Mucosa of descending colon (tissue), 3 donors: ENCODE data around the gene PSMD1. TPM values are rescaled to one million over a fixed set of nuclear protein-coding genes. Genes with fewer than 3 reads are reported as not detected.

ENCODE experiments used
- ATAC-seq: fragments of 200-7000 bp; cut with Tn5 transposase; one replicate; pipeline ENCODE4 v1.9.1; 2020; ENCODE audit warnings: mild to moderate bottlenecking, moderate library complexity
- DNase-seq, 3 donors: peaks; one replicate each; pipeline ENCODE4 v3.0.0-alpha.2; 2020
- H3K36me3 ChIP-seq: fragments of 200-600 bp; one replicate; pipeline ENCODE4 v1.8.0; 2021; ENCODE audit warnings: low read depth, mild to moderate bottlenecking
- H3K4me1 ChIP-seq: fragments of 200-600 bp; one replicate; pipeline ENCODE4 v1.8.0; 2021; ENCODE audit warnings: low read depth, mild to moderate bottlenecking
- H3K4me3 ChIP-seq: fragments of 200-600 bp; one replicate; pipeline ENCODE4 v1.8.0; 2021; ENCODE audit warnings: mild to moderate bottlenecking
- H3K9me3 ChIP-seq: fragments of 200-600 bp; one replicate; pipeline ENCODE4 v1.8.0; 2021; ENCODE audit warnings: mild to moderate bottlenecking
- intact Hi-C, 2 donors: fragments of 100-400 bp; cut with DNase I in 1 of 2; cut with micrococcal nuclease in 1 of 2; formaldehyde crosslinking; loops; one replicate each; pipeline versions ENCODE4 v1.11.0 to v1.11.1; 2022; cut with DNase I, micrococcal nuclease
- total RNA-seq, 3 donors: library from RNA; stranded (reverse); fragmentation: NEBNext Ultra II Directional in 2 of 3; extraction: Animal tissue kit (Norgen Biotek cat#: 25700) in 2 of 3; gene quantifications; one replicate each; pipeline versions ENCODE4 v1.2.1 to v1.2.4, GENCODE V29; 2021 to 2023
- TF ChIP-seq, protein P1 (sequence below): fragments of 200-600 bp; IDR thresholded peaks from one replicate; pipeline ENCODE4 v1.8.0; 2022; ENCODE audit warnings: antibody characterized with exemption, mild to moderate bottlenecking
- donor health status: DM: no; HTN: no; CAD: no; lungs with moderate emphysema.
- donor health status: DM: no; HTN: no; CAD: no.
- donor health status: DM: no; HTN: yes; CAD: no.

Gene PSMD1
- total RNA-seq, 3 donors from 2014 or later, result 68.1 to 90.4 (median 76.6) TPM

GRCh38 chr2:231163011-231163410, 106.3 kb downstream of the PSMD1 start:
- TF ChIP-seq, protein P1, sequence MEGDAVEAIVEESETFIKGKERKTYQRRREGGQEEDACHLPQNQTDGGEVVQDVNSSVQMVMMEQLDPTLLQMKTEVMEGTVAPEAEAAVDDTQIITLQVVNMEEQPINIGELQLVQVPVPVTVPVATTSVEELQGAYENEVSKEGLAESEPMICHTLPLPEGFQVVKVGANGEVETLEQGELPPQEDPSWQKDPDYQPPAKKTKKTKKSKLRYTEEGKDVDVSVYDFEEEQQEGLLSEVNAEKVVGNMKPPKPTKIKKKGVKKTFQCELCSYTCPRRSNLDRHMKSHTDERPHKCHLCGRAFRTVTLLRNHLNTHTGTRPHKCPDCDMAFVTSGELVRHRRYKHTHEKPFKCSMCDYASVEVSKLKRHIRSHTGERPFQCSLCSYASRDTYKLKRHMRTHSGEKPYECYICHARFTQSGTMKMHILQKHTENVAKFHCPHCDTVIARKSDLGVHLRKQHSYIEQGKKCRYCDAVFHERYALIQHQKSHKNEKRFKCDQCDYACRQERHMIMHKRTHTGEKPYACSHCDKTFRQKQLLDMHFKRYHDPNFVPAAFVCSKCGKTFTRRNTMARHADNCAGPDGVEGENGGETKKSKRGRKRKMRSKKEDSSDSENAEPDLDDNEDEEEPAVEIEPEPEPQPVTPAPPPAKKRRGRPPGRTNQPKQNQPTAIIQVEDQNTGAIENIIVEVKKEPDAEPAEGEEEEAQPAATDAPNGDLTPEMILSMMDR, result no peak
- H3K36me3 ChIP-seq, result no peaks in the 10 kb centered on the region
- DNase-seq, result no peak
- intact Hi-C loops, result no loop called here
- H3K4me1 ChIP-seq, result no peaks in the 10 kb centered on the region
- no peaks in the 10 kb centered on the region for H3K9me3 ChIP-seq
- no peak overlapping the region for H3K4me3 ChIP-seq
- ATAC-seq, result no peak

DNA sequence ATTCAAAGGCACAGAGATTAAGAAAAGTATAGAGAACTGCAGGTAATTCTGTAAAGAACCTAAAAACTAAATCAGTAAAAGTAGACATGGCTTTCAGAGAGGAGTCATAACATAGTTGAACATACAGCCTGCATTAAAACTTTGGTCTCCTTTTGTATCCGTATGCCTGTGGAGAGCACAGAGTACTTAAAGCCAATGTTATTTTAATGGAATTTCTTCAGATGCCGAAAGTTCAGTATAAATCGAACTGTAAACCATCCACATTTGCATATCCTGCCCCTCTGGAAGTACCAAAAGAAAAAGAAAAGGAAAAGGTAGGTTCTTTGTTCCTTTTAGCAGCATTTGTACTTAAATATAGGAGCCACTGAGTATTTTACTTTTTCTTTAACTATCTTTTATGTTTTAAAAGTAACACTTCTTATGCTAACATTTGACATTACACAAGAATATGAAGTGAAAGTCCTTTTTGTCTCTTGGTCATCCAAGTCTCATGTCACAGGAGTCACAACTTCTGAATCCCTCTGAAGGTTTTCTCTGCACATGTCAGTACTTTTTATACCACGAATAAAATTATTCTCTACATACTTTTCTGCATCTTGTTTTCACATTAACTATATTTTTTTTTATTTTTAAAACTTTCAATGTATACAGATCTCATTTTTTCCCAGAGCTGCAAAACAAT, 106.9 kb downstream of the PSMD1 start:
- H3K4me3 ChIP-seq, result no peak overlapping the region
- intact Hi-C loops, result no loop called here
- DNase-seq (no peak), ATAC-seq (no peak)
- TF ChIP-seq, protein P1, result no peak
- H3K4me1 ChIP-seq, result no peaks in the 10 kb centered on the region
- no peaks in the 10 kb centered on the region for H3K36me3 ChIP-seq
- H3K9me3 ChIP-seq, result no peaks in the 10 kb centered on the region

DNA sequence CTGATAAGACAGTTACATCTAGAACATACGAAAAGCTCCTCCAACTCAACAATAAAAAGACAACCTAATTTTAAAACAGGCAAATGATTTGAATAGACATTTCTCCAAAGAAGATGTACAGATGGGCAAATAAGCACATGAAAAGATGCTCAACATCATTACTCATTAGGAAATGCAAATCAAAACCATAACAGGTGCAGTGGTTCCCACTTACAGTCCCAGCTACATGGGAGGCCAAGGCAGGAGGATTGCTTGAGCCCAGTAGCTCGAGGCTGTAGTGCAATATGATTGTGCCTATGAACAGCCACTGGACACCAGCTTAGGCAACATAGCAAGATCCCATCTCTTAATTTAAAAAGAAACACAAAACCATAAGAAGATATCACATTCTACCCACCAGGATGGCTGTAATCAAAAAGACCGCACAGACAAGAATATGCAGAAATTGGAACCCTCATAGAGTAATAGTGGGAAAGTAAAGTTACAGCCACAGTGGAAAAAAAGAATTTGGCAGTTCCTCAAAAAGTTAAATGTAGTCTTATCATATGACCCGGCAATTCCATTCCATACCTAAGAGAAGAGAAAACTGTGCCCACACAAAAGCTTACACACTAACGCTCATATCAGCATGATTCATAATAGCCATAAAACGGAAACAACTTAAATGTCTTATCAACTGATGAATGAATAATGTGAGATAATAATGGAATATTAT, 111.2 kb downstream of the PSMD1 start:
- no peak for ATAC-seq
- no peaks in the 10 kb centered on the region for H3K36me3 ChIP-seq

DNA sequence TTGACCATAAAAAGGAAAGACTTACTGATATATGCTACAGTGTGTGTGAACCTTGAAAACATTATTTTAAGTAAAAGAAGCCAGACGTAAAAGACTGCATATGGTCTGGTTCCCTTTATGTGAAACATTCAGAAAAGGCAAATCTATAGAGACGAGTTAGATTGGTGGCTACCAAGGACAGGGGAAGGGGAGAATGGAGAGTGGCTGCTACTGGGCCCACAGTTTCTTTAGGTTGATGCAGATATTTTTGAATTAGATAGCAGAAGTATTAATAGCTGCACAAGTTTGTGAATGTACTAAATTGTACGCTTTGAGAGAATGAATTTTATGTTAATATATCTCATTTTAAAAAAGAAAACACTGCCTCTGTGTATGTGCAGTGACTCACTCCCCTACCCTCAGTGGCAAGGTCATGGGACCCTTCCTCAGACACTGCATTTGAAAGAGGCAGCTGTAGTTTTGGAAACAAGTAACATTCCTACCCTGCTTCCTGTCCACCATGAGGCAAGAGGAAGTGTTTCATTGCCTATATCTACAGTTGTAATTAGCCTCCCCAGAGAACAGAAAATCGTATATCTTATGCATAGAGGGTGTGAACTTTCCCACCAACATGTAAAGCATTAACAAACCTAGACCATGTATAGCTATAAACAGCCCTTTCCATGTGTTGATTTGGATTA, 111.9 kb downstream of the PSMD1 start:
- no peaks in the 10 kb centered on the region for H3K9me3 ChIP-seq
- H3K36me3 ChIP-seq, result no peaks in the 10 kb centered on the region
- no peak for DNase-seq
- intact Hi-C loops, result no loop called here
- ATAC-seq, result peak; percentile 57
- H3K4me3 ChIP-seq, result no peak overlapping the region
- TF ChIP-seq, protein P1, result no peak
- no peaks in the 10 kb centered on the region for H3K4me1 ChIP-seq

More for the DNA sequence above, 111.2 kb downstream of the PSMD1 start:
- no peaks in the 10 kb centered on the region for H3K9me3 ChIP-seq
- no peak for DNase-seq
- no peaks in the 10 kb centered on the region for H3K4me1 ChIP-seq
- TF ChIP-seq, protein P1, result no peak
- no peak overlapping the region for H3K4me3 ChIP-seq
- intact Hi-C loops, result no loop called here

GRCh38 chr2:231169488-231169887, 112.8 kb downstream of the PSMD1 start:
- H3K4me1 ChIP-seq, result no peaks in the 10 kb centered on the region
- no peaks in the 10 kb centered on the region for H3K36me3 ChIP-seq
- TF ChIP-seq, protein P1, result no peak
- no peak overlapping the region for H3K4me3 ChIP-seq
- intact Hi-C loops, result no loop called here
- no peak for ATAC-seq
- no peaks in the 10 kb centered on the region for H3K9me3 ChIP-seq
- DNase-seq, result no peak
